ENCODE results near the gene TSPEAR. TPM values are rescaled to one million over a fixed set of nuclear protein-coding genes. Genes with fewer than 3 reads are reported as not detected.
"Not testable (repeated sequence)": the region's sequence is repeated elsewhere in the genome, so short reads cannot be mapped to it uniquely, and the experiment has no call there.

The TSPEAR gene
- polyA plus RNA-seq, 12 donors = 0.05 to 9.3 (median 0.18) TPM; not detected in 3

DNA sequence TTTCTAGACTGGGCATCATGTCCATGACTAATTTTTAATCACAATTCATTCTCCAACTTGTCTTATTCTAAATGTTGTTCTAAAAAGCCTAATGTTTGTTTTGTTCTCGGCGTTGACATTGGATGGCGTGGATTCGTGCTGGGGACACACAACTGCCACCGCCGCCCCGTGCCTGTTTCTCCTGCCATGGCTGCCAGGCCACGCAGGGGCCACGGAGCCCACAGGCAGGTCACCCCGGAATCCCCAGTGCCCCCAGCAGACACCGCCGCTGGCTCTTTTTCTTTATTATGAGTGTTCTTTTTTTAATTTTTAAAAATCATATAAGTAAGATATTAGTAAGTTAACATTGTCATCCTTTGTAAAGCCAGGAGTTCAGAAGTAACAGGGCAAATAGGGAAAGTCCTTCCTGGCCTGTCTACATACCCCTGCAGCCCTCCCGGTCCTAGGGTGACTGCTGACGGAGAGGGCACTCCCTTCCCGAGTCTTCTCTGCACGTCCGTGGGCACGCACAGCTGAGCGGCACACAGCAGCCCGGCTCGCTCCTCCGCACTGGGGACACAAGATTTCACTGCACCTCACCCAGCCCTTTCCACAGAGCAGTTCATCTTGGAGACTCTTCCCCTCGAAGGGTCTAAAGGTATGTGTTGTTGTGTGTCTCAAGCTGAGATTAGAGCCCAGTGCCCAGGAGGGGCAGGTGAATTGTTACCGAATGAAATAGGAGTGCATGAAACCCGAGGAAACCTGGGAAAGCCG is 203.5 kb downstream of the TSPEAR start:
- no peak for DNase-seq

DNA sequence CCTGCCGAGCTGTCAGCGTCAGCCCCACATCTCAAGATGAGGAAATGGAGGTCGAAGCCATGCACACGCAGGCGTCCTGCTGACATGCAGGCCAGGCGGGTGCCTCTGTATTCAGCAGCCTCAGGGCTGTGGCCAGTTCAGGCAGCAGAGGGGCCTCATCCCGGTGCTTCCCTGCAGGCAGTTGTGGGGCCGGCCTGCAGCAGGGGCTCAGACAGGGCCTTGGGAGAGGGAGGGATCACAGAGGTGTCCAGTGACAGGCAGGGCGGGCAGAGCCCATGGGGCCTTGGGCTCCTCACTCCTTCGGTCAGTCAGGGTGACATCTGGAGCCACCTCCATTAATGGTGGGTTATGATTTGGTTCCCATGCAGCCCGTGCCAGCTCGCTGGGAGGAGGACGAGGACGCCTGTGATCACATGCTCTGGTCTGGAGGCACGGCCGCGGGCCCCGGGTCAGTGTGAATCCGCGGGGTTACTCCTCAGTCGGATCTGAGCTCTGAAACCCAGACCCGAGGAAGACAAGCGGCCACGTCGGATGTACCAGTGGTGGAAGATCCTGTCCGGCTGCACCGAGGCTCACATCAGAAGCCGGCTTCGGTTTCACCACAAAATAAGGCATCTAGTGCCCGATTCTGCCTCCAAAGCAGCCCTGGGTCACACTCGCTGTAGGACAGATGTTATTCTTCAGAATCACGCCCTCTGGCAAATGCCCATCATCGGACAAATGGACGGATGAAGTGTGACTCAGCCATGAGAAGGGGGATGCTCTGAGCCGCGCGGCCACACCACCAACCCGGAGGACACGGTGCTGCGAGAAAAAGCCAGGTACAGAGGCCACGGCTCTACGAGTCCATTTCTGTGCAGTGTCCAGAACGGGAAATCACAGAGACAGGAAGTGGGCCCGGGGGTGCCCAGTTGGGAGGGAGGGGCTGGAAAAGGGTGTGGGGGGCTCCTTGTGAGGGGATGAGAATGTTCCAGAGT is 204.8 kb downstream of the TSPEAR start:
- no peak for DNase-seq

DNA sequence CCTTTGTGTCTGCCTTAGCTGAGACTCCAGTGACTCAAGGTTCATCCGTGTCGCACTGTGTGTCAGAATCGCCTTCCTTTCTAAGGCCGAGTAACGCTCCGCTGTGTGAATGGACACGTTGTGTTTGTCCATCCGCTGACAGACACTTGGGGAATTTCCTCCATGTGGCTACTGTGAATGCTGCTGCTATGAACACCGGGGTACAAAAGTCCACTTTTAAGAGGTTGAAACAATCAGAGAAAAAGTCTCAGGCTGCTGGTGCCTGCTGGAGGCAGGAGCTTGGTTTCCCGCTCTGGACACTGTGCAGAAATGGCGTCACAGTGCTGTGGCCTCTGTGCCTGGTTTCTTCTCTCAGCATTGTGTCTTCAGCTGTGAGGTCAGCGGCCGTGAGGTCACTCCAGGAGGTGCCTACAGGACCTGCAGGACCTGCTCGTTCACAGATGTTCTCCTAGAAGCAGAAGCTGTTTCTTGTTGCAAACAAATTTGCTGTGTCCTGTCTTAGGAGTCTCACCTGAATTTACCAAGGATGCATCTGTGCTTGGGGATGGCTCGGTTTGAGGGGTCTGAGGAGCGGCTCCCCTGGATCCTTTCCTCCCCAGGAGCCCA is 205.6 kb downstream of the TSPEAR start:
- DNase-seq = no peak

DNA sequence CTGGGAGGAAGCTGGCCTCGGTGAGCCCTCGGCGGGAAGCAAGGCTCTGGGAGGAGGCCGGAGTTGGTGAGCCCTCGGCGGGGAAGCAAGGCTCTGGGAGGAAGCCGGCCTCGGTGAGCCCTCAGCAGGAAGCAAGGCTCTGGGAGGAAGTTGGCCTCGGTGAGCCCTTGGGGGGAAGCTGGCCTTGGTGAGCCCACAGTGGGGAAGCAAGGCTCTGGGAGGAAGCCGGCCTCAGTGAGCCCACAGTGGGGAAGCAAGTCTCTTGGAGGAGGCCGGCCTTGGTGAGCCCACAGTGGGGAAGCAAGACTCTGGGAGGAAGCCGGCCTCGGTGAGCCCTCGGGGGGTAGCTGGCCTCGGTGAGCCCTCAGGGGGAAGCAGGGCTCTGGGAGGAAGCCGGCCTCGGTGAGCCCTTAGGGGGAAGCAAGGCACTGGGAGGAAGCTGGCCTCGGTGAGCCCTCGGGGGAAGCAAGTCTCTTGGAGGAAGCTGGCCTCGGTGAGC is 207.4 kb downstream of the TSPEAR start:
- no peak for DNase-seq

DNA sequence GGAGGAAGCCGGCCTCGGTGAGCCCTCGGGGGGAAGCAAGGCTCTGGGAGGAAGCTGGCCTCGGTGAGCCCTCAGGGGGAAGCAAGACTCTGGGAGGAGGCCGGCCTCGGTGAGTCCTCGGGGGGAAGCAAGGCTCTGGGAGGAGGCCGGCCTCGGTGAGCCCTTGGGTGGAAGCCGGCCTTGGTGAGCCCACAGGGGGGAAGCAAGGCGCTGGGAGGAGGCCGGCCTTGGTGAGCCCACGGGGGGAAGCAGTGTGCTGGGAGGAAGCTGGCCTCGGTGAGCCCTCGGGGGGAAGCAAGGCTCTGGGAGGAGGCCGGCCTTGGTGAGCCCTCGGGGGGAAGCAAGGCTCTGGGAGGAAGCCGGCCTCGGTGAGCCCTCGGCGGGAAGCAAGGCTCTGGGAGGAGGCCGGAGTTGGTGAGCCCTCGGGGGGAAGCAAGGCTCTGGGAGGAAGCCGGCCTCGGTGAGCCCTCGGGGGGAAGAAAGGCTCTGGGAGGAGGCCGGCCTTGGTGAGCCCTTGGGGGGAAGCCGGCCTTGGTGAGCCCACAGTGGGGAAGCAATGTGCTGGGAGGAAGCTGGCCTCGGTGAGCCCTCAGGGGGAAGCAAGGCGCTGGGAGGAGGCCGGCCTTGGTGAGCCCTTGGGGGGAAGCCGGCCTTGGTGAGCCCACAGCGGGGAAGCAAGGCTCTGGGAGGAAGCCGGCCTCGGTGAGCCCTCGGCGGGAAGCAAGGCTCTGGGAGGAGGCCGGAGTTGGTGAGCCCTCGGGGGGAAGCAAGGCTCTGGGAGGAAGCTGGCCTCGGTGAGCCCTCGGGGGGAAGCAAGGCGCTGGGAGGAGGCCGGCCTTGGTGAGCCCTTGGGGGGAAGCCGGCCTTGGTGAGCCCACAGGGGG is 208.1 kb downstream of the TSPEAR start:
- DNase-seq = not testable (repeated sequence)

DNA sequence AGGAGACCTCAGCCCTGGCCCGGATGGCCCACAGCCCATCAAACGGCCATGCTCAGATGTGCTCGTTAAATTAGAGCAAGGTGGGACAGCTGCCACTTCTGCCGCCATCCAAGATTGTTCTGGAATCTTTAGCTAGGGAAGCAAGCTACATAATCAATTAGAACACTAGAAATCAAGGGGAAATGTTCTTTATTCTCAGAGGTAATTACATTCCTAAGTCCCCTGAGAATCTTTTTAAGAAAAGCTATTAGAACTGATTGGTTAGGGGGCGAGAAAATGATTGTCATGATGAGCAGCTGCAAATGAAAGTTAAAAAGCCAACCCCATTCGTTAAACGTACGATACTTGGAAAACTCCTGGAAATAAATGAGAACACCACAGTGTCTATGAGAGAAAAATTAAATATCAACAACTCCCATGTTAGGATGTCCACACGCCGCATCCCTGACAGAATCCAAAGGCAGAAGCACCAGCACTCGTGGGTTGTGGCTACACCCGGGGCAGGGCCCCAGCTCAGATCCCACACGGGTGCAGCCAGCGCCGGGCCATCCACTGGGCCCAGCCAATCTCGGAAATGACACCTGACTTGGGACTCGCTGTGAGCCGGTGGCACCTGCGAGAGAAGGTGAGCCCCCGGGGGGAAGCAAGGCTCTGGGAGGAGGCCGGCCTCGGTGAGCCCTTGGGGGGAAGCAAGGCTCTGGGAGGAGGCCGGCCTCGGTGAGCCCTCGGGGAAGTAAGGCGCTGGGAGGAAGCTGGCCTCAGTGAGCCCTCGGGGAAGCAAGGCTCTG is 209.0 kb downstream of the TSPEAR start:
- DNase-seq = no peak

DNA sequence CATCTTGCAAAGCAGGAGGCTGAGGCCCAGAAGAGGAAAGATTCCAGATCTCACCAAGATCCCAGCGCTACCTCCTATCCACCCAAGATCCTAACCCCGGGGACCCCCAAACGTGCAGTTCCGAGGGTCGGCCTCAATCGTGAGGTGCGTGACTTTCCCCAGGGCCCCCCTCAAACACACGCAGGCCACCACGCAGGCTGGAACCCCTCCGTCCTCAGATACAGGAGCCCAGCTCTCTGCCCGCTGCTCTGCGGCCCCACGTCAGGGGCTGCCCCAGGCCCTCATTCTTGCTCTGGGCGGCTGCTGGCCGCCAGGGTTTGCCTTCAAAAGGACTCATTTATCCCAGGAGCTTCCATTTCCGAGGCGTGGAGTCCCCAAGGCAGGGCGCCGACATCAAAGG is 211.3 kb downstream of the TSPEAR start:
- no peak for DNase-seq

DNA sequence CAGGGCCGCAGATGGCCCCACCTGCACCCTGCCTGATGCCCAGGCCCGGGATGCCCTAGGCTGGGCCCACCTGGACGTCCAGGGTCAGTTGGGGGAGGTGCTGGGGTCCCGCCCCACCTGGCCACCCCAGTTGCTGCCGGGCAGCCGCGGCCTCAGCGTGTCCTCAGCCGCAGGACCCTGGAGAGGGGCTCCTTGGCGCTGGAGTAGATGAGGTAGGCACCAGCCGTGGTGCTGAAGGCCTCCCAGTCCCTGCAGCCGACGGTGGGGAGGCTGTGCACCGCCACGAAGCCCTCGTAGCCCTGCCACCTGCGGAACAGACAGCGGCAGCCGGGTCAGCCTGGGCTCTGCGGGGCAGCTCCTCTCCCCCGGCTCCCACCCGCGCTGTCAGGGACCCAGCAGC is 211.7 kb downstream of the TSPEAR start:
- DNase-seq = no peak

DNA sequence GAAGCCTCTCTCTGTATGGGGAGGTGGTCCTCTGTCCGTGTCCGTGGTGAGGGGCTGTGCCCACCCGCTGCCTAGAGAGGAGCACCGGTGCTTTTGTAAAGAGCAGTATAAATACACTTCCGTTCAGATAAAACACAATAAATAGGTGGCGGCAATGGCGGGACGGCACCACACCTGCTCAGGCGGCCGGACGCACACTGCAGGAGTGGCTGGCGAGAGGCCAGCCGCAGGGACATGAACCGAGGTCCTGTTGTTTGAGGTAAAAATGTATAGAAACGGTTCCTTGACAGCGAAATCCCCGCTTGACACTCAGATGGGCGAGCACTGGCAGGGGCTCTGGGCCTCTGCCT is 212.2 kb downstream of the TSPEAR start:
- DNase-seq = no peak

DNA sequence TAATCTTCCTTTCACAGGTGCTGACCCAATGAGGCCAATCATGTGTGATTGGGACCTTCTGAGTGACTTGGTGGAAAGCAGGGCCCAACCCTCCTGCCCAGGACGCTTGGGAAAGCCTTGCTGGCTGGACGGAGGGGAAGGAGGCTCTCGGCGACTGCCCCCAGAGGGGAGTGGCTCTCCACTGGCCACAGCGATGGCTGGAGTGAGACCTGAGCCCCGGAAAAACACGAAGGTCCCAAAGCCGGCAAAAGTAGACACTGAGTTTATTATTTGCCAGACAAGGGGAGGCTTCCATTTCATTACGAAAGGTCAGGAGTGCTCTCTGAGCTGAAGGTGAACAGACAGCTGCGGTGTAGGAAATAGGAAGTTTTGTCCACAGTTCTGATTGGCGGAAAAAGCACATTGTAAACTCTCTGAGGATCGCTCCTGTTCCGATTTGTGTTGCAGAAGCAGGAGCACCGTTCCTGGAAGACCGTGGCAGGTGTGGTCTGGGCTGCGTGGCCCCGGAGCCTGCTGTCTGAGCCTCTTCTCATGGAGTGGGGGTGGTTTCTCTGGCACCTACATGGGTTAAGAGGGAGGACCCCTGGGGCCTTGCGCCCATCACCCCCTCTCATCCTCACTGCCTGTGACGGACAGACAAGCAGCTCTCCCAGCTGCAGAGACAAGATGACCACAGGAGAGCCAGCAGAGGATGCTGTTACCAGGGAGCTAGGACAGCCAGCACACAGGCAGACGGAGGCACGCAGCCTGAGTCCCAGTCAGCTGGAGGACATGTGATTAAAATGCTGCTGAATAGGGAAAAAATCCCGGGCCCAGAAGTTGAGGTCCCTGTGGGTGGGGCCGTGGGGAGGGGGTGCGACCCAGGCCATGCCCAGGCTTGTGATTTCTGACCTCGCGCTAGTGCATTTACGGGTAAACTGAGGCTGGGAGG is 212.8 kb downstream of the TSPEAR start:
- DNase-seq = no peak

DNA sequence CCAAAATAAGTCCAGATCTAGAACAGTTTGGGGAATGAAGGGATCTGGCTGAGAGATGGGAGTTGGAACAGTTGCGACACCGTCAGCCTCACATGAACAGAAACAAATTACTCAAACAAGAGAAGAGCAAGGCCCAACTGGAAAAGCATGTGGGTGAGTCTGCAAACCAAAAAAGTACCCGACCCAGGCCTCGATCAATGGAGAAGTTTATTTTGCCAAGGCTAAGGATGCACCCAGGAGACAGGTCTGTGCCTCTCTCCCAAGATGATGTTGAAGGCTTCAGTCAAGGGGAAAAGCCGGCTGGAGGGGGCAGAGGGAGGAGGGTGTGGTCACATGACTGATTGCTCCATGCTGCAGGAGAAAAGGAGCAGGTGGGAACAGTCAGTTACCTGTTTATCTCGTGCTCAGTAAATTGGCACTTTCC is 213.7 kb downstream of the TSPEAR start:
- no peak for DNase-seq

DNA sequence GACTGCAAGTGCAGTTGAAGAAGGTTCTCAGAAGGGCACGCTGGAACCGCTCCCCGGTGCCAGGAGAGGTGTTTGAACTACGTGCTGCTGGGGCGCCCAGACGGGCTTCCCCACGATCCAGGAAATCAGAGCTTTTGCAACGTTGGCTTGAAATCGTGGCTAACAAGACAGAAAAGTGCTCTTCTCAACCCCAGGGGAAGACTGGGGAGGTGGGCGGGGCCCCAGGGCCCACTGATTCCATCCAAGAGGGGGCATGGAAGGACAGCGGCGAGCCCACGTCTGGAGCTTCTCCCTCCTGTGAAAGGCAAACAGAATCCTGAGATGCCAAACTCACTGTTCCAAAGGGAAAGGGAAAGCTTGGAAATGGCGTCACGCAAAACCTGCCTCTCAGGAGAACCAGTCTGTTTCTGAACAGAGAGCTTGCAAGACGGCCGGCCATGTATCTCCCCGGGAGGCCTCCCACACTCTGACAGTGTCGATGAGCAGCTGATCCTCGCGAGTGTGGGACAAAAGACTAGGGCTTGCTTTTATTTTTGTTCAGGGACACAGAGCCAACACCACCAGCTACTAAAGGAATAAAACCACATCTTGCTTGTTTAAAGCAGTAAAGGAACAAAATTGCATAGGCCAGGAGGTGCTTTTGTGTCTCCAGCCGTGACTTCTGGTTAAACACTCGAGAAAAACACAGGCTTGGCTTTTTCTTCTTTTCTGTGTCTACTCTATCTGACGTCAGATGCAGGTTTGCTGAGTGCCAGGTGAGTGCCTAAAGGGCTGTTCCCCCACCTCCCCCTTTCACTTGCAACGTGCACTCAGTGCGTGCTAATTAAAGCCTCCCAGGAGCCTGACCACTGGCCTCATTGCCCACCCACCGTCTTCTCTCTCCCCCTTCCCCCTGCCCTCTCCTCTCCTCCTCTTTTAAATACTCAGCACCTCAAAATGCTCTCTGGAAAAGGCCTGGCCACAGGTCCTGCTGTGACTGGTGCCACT is 214.5 kb downstream of the TSPEAR start:
- no peak for DNase-seq

DNA sequence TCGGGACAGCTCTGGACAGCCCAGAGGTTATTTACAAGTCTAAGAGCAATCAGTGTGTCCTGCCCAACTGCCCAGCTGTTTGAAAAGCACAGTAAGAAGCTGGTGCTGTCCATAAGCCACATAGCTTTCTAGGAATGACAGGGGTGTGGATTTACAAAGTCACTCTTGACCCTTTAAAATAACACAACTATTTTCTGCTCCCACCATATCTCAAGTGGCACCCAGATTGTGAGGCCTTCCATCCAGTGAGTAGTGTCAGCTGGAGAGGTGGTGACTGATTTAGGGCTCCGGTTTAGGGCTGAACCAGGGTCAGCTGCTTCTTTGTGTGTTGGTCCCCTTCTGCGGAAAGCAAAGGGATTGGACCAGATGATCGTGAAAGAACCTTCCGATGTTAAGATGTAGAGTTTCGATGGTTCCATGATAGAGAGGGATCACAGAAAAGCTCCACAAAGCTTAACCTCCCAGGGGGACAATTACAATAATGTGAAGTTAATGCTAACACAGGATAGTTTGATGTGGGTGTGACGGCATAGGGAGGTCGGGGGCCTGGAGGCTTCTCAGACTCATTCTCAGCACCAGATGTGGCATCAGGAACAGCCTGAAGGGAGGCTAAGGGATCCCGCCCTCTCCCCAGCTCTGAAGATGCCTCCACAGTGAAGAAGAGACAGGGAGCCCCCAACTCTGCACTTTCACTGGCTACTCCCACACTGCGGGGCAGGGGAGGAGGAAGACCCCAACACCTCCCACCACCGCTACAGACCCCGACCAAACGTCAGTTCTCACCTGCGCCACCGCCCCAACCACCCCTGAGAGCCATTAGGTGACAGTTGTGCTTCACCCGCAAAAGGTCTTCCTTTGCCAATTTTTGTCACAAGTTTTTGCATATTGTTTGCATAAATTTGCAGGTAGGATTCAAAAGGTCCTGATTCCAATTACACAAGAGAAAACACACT is 215.5 kb downstream of the TSPEAR start:
- no peak for DNase-seq

DNA sequence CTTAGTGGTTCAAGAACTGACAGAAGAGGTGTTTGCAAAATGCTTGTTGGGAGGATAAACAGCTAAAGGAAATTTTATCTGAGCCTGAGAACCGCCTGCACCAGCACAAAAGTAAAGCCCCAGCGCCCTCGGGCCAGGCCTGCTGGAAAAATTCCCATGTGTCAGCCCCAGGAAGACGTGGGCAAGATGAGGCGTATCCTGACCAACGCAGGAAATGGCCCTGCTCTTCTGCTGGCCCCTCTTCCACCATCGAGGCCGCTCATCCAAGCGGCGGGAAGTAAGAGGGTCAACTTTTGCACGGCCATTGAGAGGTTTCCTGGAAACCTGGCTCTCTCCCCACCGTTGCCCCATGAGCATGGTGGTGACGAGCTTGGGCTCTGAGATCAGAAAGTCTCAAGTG is 216.4 kb downstream of the TSPEAR start:
- DNase-seq = no peak

DNA sequence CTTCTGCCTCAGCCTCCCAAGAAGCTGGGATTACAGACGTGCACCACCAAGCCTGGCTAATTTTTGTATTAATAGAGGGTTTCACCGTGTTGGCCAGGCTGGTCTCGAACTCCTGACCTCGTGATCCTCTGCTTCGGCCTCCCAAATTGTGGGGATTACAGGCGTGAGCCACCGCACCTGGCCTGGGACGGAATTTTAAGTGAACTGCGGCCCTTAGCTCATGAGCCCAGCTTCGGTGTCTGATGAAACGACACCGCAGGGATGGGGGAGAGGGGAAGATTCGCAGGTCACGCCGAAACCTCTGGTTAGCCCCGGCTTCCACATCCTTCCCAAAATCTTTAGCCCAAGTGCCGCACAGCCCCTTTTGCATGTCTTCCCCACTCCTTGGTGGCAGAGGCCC is 217.0 kb downstream of the TSPEAR start:
- DNase-seq = no peak

DNA sequence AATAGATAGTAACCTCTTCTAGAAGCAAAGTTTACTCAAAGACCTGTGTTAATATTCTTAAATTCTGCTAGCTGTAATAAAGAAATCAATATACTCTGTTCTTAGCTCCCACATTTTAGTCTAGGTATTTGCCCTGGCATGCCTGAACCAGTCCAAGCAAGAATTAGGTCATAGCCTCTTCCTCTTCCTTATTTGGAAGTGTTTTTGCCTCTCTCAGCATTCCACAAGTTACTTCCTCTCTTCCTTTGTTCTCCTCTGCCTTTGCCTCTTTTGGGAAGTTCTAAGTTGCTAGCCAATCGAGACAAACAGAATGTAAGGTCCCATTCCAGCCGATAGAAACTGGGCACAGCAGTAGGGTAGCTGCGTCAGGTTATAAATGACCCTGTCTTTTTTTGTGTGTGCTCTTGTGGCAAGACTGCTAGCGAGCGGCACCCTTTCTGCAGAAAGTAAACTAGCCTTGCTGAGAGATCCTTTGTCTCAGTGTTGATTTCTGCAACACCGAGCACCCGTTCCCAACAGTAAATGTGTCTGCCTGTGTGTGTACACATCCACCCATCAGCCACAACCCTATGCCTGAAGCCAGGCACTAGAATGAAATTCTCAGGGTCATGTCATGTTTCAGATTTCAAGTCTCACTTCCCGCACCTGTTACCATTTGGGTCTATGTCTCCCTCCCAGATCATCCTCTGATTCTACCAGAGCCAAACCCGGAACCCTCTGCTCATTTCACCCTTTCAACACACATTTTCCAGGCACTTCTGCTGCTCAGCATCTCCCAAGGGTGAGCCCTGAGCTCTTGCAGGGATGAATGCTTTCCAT is 218.6 kb downstream of the TSPEAR start:
- DNase-seq = no peak

Measured in muscle of arm (tissue), 12 donors.